HepG2 (cell line): Measurements from ENCODE around the gene SP6. TPM values are rescaled to one million over a fixed set of nuclear protein-coding genes. Genes with fewer than 3 reads are reported as not detected.

ENCODE experiments used
- ATM ChIP-seq: fragments of 450-650 bp; IDR thresholded peaks from 2 replicates; pipeline ENCODE4 v1.7.1; 2017; ENCODE audit warnings: mild to moderate bottlenecking, borderline replicate concordance
- ATRX ChIP-seq: sonication (generic); formaldehyde crosslinking; IDR thresholded peaks from 2 replicates; pipeline ENCODE4 v1.4.0; 2020; ENCODE audit warnings: missing genetic modification reagents, borderline replicate concordance
- CREM ChIP-seq, 2 experiments: sonication (generic) in 1 of 2; formaldehyde crosslinking in 1 of 2; IDR thresholded peaks; 2 replicates each; pipeline versions ENCODE4 v1.4.0 to v1.6.1; 2016 to 2020; ENCODE audit warnings: antibody characterized with exemption in 1 of 2, mild to moderate bottlenecking in 1 of 2, missing genetic modification reagents in 1 of 2
- RNF2 ChIP-seq: fragments of 450-650 bp; conservative IDR thresholded peaks from 2 replicates; pipeline ENCODE4 v1.6.1; 2016; ENCODE audit warnings: low read depth
- SAP130 ChIP-seq: IDR thresholded peaks from 2 replicates; pipeline ENCODE4 v1.6.1; 2016; ENCODE audit warnings: low read depth
- ZMAT3 ChIP-seq: sonication (generic); formaldehyde crosslinking; conservative IDR thresholded peaks from 2 replicates; pipeline ENCODE4 v1.7.0; 2021; ENCODE audit warnings: missing genetic modification reagents
- ZNF10 ChIP-seq: sonication (generic); formaldehyde crosslinking; IDR thresholded peaks from 2 replicates; pipeline ENCODE4 v1.4.0; 2020; ENCODE audit warnings: mild to moderate bottlenecking, low read depth, missing genetic modification reagents, borderline replicate concordance
- ZNF556 ChIP-seq: sonication (generic); formaldehyde crosslinking; IDR thresholded peaks from 2 replicates; pipeline ENCODE4 v1.4.0; 2020; ENCODE audit warnings: mild to moderate bottlenecking, missing genetic modification reagents, borderline replicate concordance
- polyA plus RNA-seq, 8 experiments: library from polyadenylated mRNA; depleted of rRNA in 3 of 8; stranded (reverse) in 7 of 8; unstranded in 1 of 8; fragments of >200 nt; fragmentation: Illumina TruSeq in 4 of 8; extraction: Trizol in 4 of 8; gene quantifications; 2 replicates each; pipeline versions ENCODE4 v1.2.1 to v1.2.3, GENCODE V29; 2011 to 2016; ENCODE audit warnings: low read depth in 4 of 8, missing spikeins in 1 of 8, mixed read lengths in 1 of 8; ENCODE audit not compliant: insufficient read depth in 1 of 8
- total RNA-seq, 5 experiments: library from RNA; depleted of rRNA; stranded (reverse); fragments of >200 nt; fragmentation: Illumina TruSeq; extraction: Trizol; gene quantifications; 2 replicates each; pipeline ENCODE4 v1.2.3, GENCODE V29; 2016; ENCODE audit warnings: low read depth in 1 of 5
- TF ChIP-seq, protein P1 (sequence below): sonication (generic); formaldehyde crosslinking; conservative IDR thresholded peaks from 2 replicates; pipeline ENCODE4 v1.8.1; 2023; ENCODE audit warnings: missing genetic modification reagents
- TF ChIP-seq, protein P2 (sequence below): sonication (generic); formaldehyde crosslinking; IDR thresholded peaks from 2 replicates; pipeline ENCODE4 v1.8.0; 2022; ENCODE audit warnings: missing genetic modification reagents, mild to moderate bottlenecking, borderline replicate concordance
- TF ChIP-seq, protein P3 (sequence below): sonication (generic); formaldehyde crosslinking; IDR thresholded peaks from 2 replicates; pipeline ENCODE4 v1.8.1; 2022; ENCODE audit warnings: mild to moderate bottlenecking, missing genetic modification reagents
- TF ChIP-seq, protein P4 (sequence below): sonication (generic); formaldehyde crosslinking; IDR thresholded peaks from 2 replicates; pipeline ENCODE4 v1.5.1; 2020; ENCODE audit warnings: missing genetic modification reagents, mild to moderate bottlenecking, borderline replicate concordance
- TF ChIP-seq, protein P5 (sequence below): sonication (generic); formaldehyde crosslinking; IDR thresholded peaks from 2 replicates; pipeline ENCODE4 v1.5.1; 2020; ENCODE audit warnings: mild to moderate bottlenecking, missing genetic modification reagents
- TF ChIP-seq, protein P6 (sequence below): IDR thresholded peaks from 2 replicates; pipeline ENCODE4 v1.6.1; 2016; ENCODE audit warnings: missing biosample characterization, missing genetic modification reagents, low read depth

SP6 gene
- total and polyA plus RNA-seq, 2 of the 13 experiments (the other 11 are each of a cell fraction or from before 2014, with no cell fraction given): 0.07 TPM

DNA sequence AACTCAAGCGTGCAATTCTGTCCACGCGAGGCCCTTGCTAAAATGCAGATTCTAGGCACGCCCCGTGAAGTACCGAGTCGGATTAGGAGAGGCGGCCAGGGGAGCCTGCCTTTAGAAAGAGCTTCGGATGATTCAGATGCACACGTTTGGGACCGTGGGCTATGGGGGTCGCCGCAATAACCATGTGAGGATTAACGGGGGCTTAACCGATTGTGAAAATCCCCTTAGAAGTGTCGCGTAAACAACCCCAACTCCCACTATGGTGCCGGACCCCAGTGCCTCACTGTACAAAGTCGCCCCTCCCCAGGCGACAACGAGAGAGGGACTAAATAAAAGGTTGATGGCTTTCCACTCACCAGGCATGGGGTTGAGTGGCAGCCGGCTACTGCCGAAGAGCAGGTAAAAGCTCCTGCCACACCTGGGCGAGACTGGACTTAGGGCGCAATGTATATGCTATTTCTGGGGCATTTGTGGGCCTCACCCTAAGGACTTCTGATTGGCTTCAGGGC lies 44.4 kb upstream of the SP6 start (continued):
- TF ChIP-seq, protein P1, sequence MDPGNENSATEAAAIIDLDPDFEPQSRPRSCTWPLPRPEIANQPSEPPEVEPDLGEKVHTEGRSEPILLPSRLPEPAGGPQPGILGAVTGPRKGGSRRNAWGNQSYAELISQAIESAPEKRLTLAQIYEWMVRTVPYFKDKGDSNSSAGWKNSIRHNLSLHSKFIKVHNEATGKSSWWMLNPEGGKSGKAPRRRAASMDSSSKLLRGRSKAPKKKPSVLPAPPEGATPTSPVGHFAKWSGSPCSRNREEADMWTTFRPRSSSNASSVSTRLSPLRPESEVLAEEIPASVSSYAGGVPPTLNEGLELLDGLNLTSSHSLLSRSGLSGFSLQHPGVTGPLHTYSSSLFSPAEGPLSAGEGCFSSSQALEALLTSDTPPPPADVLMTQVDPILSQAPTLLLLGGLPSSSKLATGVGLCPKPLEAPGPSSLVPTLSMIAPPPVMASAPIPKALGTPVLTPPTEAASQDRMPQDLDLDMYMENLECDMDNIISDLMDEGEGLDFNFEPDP (CRISPR knock-in tag): peak; percentile 93
- TF ChIP-seq, protein P2, sequence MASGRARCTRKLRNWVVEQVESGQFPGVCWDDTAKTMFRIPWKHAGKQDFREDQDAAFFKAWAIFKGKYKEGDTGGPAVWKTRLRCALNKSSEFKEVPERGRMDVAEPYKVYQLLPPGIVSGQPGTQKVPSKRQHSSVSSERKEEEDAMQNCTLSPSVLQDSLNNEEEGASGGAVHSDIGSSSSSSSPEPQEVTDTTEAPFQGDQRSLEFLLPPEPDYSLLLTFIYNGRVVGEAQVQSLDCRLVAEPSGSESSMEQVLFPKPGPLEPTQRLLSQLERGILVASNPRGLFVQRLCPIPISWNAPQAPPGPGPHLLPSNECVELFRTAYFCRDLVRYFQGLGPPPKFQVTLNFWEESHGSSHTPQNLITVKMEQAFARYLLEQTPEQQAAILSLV (CRISPR knock-in tag): no peak
- TF ChIP-seq, protein P3, sequence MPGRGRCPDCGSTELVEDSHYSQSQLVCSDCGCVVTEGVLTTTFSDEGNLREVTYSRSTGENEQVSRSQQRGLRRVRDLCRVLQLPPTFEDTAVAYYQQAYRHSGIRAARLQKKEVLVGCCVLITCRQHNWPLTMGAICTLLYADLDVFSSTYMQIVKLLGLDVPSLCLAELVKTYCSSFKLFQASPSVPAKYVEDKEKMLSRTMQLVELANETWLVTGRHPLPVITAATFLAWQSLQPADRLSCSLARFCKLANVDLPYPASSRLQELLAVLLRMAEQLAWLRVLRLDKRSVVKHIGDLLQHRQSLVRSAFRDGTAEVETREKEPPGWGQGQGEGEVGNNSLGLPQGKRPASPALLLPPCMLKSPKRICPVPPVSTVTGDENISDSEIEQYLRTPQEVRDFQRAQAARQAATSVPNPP (CRISPR knock-in tag): peak; percentile 77; the same call in 1 of the 2 replicates
- TF ChIP-seq SAP130 (CRISPR knock-in tag): peak; percentile 91
- TF ChIP-seq, protein P4, sequence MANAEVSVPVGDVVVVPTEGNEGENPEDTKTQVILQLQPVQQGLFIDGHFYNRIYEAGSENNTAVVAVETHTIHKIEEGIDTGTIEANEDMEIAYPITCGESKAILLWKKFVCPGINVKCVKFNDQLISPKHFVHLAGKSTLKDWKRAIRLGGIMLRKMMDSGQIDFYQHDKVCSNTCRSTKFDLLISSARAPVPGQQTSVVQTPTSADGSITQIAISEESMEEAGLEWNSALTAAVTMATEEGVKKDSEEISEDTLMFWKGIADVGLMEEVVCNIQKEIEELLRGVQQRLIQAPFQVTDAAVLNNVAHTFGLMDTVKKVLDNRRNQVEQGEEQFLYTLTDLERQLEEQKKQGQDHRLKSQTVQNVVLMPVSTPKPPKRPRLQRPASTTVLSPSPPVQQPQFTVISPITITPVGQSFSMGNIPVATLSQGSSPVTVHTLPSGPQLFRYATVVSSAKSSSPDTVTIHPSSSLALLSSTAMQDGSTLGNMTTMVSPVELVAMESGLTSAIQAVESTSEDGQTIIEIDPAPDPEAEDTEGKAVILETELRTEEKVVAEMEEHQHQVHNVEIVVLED: no peak
- peak; percentile 23; the same call in 1 of the 2 replicates for TF ChIP-seq ZNF556 (CRISPR knock-in tag)
- TF ChIP-seq, protein P5, sequence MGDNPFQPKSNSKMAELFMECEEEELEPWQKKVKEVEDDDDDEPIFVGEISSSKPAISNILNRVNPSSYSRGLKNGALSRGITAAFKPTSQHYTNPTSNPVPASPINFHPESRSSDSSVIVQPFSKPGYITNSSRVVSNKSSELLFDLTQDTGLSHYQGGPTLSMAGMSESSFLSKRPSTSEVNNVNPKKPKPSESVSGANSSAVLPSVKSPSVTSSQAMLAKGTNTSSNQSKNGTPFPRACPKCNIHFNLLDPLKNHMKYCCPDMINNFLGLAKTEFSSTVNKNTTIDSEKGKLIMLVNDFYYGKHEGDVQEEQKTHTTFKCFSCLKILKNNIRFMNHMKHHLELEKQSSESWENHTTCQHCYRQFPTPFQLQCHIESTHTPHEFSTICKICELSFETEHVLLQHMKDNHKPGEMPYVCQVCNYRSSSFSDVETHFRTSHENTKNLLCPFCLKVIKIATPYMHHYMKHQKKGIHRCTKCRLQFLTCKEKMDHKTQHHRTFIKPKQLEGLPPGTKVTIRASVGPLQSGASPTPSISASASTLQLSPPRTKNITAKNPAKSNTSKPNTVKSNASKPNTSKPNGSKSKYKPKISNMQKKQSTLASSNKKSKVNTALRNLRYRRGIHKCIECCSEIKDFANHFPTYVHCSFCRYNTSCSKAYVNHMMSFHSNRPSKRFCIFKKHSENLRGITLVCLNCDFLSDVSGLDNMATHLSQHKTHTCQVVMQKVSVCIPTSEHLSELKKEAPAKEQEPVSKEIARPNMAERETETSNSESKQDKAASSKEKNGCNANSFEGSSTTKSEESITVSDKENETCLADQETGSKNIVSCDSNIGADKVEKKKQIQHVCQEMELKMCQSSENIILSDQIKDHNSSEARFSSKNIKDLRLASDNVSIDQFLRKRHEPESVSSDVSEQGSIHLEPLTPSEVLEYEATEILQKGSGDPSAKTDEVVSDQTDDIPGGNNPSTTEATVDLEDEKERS: no peak
- no peak for TF ChIP-seq CREM (IDR thresholded peaks at IDR 0.05)
- TF ChIP-seq CREM (CRISPR knock-in tag; IDR thresholded peaks at IDR 0.05): no peak
- no peak for TF ChIP-seq ATM
- TF ChIP-seq ZNF10 (CRISPR knock-in tag): no peak
- TF ChIP-seq, protein P6, sequence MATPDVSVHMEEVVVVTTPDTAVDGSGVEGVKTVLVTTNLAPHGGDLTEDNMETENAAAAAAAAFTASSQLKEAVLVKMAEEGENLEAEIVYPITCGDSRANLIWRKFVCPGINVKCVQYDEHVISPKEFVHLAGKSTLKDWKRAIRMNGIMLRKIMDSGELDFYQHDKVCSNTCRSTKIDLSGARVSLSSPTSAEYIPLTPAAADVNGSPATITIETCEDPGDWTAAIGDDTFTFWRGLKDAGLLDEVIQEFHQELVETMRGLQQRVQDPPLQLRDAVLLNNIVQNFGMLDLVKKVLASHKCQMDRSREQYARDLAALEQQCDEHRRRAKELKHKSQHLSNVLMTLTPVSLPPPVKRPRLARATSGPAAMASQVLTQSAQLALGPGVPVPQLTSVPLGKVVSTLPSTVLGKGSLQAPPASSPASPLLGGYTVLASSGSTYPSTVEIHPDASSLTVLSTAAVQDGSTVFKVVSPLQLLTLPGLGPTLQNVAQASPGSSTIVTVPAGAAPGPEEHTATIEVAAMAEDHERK (CRISPR knock-in tag): no peak
- TF ChIP-seq ATRX: no peak
- TF ChIP-seq RNF2: no peak
- TF ChIP-seq ZMAT3 (CRISPR knock-in tag): peak; percentile 65; the same call in 1 of the 2 replicates
